ENCODE data around the gene IP6K1. TPM values are rescaled to one million over a fixed set of nuclear protein-coding genes. Genes with fewer than 3 reads are reported as not detected.

The IP6K1 gene
- polyA plus RNA-seq, 1 donor (not counting 4 experiments of a cell fraction or from before 2014, with no cell fraction given), result 24.5 TPM

DNA sequence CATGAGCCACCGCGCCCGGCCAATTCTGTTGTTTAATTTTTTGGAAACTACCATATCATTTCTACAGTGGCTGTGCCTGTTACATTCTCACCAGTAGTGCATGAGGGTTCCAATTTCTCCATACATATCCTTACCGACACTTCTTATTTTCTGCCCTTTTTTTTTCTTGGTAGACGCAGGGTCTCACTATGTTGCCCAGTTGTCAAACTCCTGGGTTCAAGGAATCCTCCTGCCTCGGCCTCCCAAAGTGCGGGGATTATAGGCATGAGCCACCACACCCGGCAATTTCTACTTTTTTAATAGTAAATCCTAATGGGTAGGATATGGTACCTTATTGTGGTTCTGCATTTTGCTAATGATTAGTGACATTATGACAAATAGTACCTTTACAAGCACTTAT lies 76.5 kb downstream of the IP6K1 start:
- H3K9ac ChIP-seq (ENCODE audit: control insufficient read depth, extremely low read depth, insufficient read depth, low read length), result no peak overlapping the region
- H3K36me3 ChIP-seq (ENCODE audit: control insufficient read depth in 2 of 2, extremely low read depth in 1 of 2, insufficient read depth in 2 of 2, low read length in 2 of 2), result peaks cover 5 to 20% of the 10 kb centered on the region in 2 experiments
- H3K4me3 ChIP-seq (ENCODE audit: control insufficient read depth in 2 of 3, extremely low read depth in 1 of 3, insufficient read depth in 2 of 3, low read depth in 1 of 3, low read length in 3 of 3), result no peak overlapping the region
- dilution Hi-C loops (cut with MboI; ENCODE audit: extremely low pct_ligation_motif_present, low sequenced_read_pairs), result no loop called here
- no peaks in the 10 kb centered on the region for H3K79me2 ChIP-seq (ENCODE audit: control insufficient read depth, insufficient read depth, low read length)
- peaks cover 7% of the 10 kb centered on the region for H3K4me1 ChIP-seq (ENCODE audit: control insufficient read depth, extremely low read depth, insufficient read depth, low read length)
- no peaks in the 10 kb centered on the region for H4K20me1 ChIP-seq (ENCODE audit: control insufficient read depth, extremely low read depth, insufficient read depth, low read length)
- no peak for FAIRE-seq
- no peak for DNase-seq (ENCODE audit: low read depth, low spot score)
- no peak overlapping the region for H3K4me2 ChIP-seq (ENCODE audit: control insufficient read depth, extremely low read depth, insufficient read depth, low read depth, low read length)
- TF ChIP-seq, protein P1, sequence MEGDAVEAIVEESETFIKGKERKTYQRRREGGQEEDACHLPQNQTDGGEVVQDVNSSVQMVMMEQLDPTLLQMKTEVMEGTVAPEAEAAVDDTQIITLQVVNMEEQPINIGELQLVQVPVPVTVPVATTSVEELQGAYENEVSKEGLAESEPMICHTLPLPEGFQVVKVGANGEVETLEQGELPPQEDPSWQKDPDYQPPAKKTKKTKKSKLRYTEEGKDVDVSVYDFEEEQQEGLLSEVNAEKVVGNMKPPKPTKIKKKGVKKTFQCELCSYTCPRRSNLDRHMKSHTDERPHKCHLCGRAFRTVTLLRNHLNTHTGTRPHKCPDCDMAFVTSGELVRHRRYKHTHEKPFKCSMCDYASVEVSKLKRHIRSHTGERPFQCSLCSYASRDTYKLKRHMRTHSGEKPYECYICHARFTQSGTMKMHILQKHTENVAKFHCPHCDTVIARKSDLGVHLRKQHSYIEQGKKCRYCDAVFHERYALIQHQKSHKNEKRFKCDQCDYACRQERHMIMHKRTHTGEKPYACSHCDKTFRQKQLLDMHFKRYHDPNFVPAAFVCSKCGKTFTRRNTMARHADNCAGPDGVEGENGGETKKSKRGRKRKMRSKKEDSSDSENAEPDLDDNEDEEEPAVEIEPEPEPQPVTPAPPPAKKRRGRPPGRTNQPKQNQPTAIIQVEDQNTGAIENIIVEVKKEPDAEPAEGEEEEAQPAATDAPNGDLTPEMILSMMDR (optimal IDR thresholded peaks at IDR 0.05 in 1 of 3, IDR thresholded peaks at IDR 0.05 in 1 of 3, conservative IDR thresholded peaks at IDR 0.05 in 1 of 3; ENCODE audit: extremely low read depth in 1 of 3, insufficient read depth in 2 of 3, low read length in 3 of 3), result no peak
- no peak for TF ChIP-seq EZH2 (IDR thresholded peaks at IDR 0.05; ENCODE audit: low read length)
- H3K27ac ChIP-seq (ENCODE audit: control insufficient read depth, insufficient read depth, low read length), result no peak overlapping the region
- no peaks in the 10 kb centered on the region for H3K9me1 ChIP-seq (ENCODE audit: control insufficient read depth, extremely low read depth, insufficient read depth, low read length)
- no peaks in the 10 kb centered on the region for H3K27me3 ChIP-seq (ENCODE audit: control insufficient read depth, extremely low read depth, insufficient read depth, low read length)
- H2AFZ ChIP-seq (ENCODE audit: control insufficient read depth, low read length), result no peak overlapping the region
- no peaks in the 10 kb centered on the region for H3K9me3 ChIP-seq (ENCODE audit: control insufficient read depth, low read depth, low read length)

DNA sequence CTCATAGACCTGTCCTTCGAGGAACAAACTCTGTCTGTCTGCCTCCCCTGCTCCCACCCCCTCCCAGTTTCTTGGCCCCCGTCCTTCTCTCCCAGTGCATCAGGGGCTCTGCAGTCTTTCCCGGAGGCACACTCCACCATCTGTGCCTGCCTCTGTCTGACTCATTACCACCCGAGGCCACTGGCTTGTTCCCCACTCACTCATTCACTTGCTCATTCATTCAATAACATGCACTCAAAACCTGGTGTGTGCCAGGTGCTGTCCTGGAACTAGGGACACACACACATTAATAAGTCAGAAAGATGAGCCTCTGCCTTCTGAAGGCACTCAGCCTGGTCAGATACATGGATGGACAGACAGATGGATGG lies 79.2 kb downstream of the IP6K1 start:
- Histone ChIP-seq H3K27ac (ENCODE audit: control insufficient read depth, insufficient read depth, low read length) (no peak overlapping the region), H3K4me1 (ENCODE audit: control insufficient read depth, extremely low read depth, insufficient read depth, low read length) (peaks cover 4% of the 10 kb centered on the region), H3K27me3 (ENCODE audit: control insufficient read depth, extremely low read depth, insufficient read depth, low read length) (no peaks in the 10 kb centered on the region), H3K79me2 (ENCODE audit: control insufficient read depth, insufficient read depth, low read length) (no peaks in the 10 kb centered on the region), H3K9me1 (ENCODE audit: control insufficient read depth, extremely low read depth, insufficient read depth, low read length) (no peaks in the 10 kb centered on the region), H3K4me3 (ENCODE audit: control insufficient read depth in 2 of 3, extremely low read depth in 1 of 3, insufficient read depth in 2 of 3, low read depth in 1 of 3, low read length in 3 of 3) (no peak overlapping the region), H3K4me2 (ENCODE audit: control insufficient read depth, extremely low read depth, insufficient read depth, low read depth, low read length) (no peak overlapping the region), H3K36me3 (ENCODE audit: control insufficient read depth in 2 of 2, extremely low read depth in 1 of 2, insufficient read depth in 2 of 2, low read length in 2 of 2) (peaks cover 10 to 30% of the 10 kb centered on the region in 2 experiments), H3K9ac (ENCODE audit: control insufficient read depth, extremely low read depth, insufficient read depth, low read length) (no peak overlapping the region), H4K20me1 (ENCODE audit: control insufficient read depth, extremely low read depth, insufficient read depth, low read length) (no peaks in the 10 kb centered on the region), H3K9me3 (ENCODE audit: control insufficient read depth, low read depth, low read length) (no peaks in the 10 kb centered on the region), H2AFZ (ENCODE audit: control insufficient read depth, low read length) (no peak overlapping the region)
- TF ChIP-seq, protein P1 (optimal IDR thresholded peaks at IDR 0.05 in 1 of 3, IDR thresholded peaks at IDR 0.05 in 1 of 3, conservative IDR thresholded peaks at IDR 0.05 in 1 of 3; ENCODE audit: extremely low read depth in 1 of 3, insufficient read depth in 2 of 3, low read length in 3 of 3), result no peak
- TF ChIP-seq EZH2 (IDR thresholded peaks at IDR 0.05; ENCODE audit: low read length), result no peak
- DNase-seq (ENCODE audit: low read depth, low spot score) (no peak), FAIRE-seq (no peak)
- dilution Hi-C loops (cut with MboI; ENCODE audit: extremely low pct_ligation_motif_present, low sequenced_read_pairs), result no loop called here
